Endothelial cell of umbilical vein (primary cell): ENCODE measurements around the gene ADAMTS17. TPM values are rescaled to one million over a fixed set of nuclear protein-coding genes. Genes with fewer than 3 reads are reported as not detected.

ENCODE experiments used
- BruUV-seq: library from RNA; stranded (reverse); fragments of 400-500 nt; replicated peaks from 2 replicates; lab custom pipeline; 2021; lab: Mats Ljungman, UMichigan
- CTCF ChIA-PET: fragments of 300-600, 350-600 bp; sonication (Branson Sonifier 250); formaldehyde crosslinking; loops from one replicate; lab custom pipeline; 2021; ENCODE audit warnings: antibody characterized with exemption, inconsistent platforms; lab: Charles Lee
- POLR2A ChIA-PET: fragments of 300-600, 350-600 bp; sonication (Branson Sonifier 250); formaldehyde crosslinking; loops from one replicate; lab custom pipeline; 2021; ENCODE audit warnings: antibody characterized with exemption, inconsistent platforms; lab: Charles Lee
- DNase-seq: peaks from one replicate; pipeline ENCODE4 v3.0.0-alpha.2; 2011; ENCODE audit warnings: low read depth, low spot score
- FAIRE-seq: peaks from 2 replicates; lab custom pipeline; 2011; peaks lifted over from hg19 to GRCh38; lab: Jason Lieb, UNC
- H2AFZ ChIP-seq: 2 replicates; pipeline ENCODE4 v1.6.0; 2012; ENCODE audit warnings: low read depth, low read length, control low read depth, inconsistent platforms
- H3K27ac ChIP-seq: 2 replicates; pipeline ENCODE4 v1.5.1; 2011; ENCODE audit warnings: low read depth, mild to moderate bottlenecking, control low read depth, low read length, moderate library complexity; ENCODE audit not compliant: insufficient read depth
- H3K27me3 ChIP-seq, 2 experiments: 2 replicates each; pipeline versions ENCODE4 v1.6.0 to v1.6.1; 2011; ENCODE audit warnings: low read length in 2 of 2, mixed read lengths in 1 of 2; ENCODE audit not compliant: control insufficient read depth in 2 of 2, insufficient read depth in 2 of 2
- H3K36me3 ChIP-seq, 2 experiments: 2 replicates in 1 of 2; 3 replicates in 1 of 2; pipeline ENCODE4 v1.5.1; 2011; ENCODE audit warnings: low read length in 2 of 2, mild to moderate bottlenecking in 1 of 2, moderate library complexity in 1 of 2; ENCODE audit not compliant: control insufficient read depth in 2 of 2, insufficient read depth in 2 of 2; ENCODE audit errors: extremely low read depth in 1 of 2
- H3K4me1 ChIP-seq: 3 replicates; pipeline ENCODE4 v1.5.1; 2011; ENCODE audit warnings: mild to moderate bottlenecking, low read length; ENCODE audit not compliant: control insufficient read depth, insufficient read depth; ENCODE audit errors: extremely low read depth
- H3K4me2 ChIP-seq: 2 replicates; pipeline ENCODE4 v1.6.1; 2011; ENCODE audit warnings: low read length, control low read depth, mixed read lengths; ENCODE audit not compliant: insufficient read depth
- H3K4me3 ChIP-seq, 3 experiments: fragments of 200-600 bp in 1 of 3; sonication (generic), shearing (Covaris generic) in 1 of 3; replicated peaks in 1 of 3; 2 replicates each; pipeline ENCODE4 v1.5.1; 2011 to 2016; ENCODE audit warnings: control low read depth in 3 of 3, low read length in 3 of 3, mild to moderate bottlenecking in 2 of 3, inconsistent platforms in 1 of 3, low read depth in 1 of 3, moderate library complexity in 1 of 3; ENCODE audit not compliant: insufficient read depth in 1 of 3
- H3K79me2 ChIP-seq: 2 replicates; pipeline ENCODE4 v1.6.0; 2012; ENCODE audit warnings: low read length, inconsistent platforms; ENCODE audit not compliant: control insufficient read depth, insufficient read depth
- H3K9ac ChIP-seq: replicated peaks from 2 replicates; pipeline ENCODE3; 2011; ENCODE audit warnings: low read length, control low read depth; ENCODE audit not compliant: insufficient read depth; ENCODE audit errors: extremely low read depth
- H3K9me1 ChIP-seq: replicated peaks from 3 replicates; pipeline ENCODE4 v1.6.0; 2011; ENCODE audit warnings: mild to moderate bottlenecking, low read length; ENCODE audit not compliant: control insufficient read depth, insufficient read depth; ENCODE audit errors: extremely low read depth
- H3K9me3 ChIP-seq: replicated peaks from 2 replicates; pipeline ENCODE4 v1.5.1; 2012; ENCODE audit warnings: low read length, inconsistent platforms; ENCODE audit not compliant: control insufficient read depth, insufficient read depth
- H4K20me1 ChIP-seq: replicated peaks from 2 replicates; pipeline ENCODE3; 2011; ENCODE audit warnings: mild to moderate bottlenecking, low read length; ENCODE audit not compliant: control insufficient read depth, insufficient read depth; ENCODE audit errors: extremely low read depth
- CTCF ChIP-seq, 2 donors: IDR thresholded peaks; 1 replicate in 1 of 2; 2 replicates in 1 of 2; pipeline ENCODE4 v1.5.1; 2011; ENCODE audit warnings: low read length in 2 of 2, mild to moderate bottlenecking in 2 of 2, moderate library complexity in 2 of 2, control low read depth in 1 of 2, inconsistent platforms in 1 of 2, low read depth in 1 of 2; ENCODE audit not compliant: insufficient read depth in 1 of 2; ENCODE audit errors: extremely low read depth in 1 of 2
- EZH2 ChIP-seq: IDR thresholded peaks from 2 replicates; pipeline ENCODE4 v1.6.1; 2012; ENCODE audit warnings: borderline replicate concordance, low read depth, mild to moderate bottlenecking, moderate library complexity, low read length, inconsistent platforms; ENCODE audit not compliant: severe bottlenecking
- FOS ChIP-seq: IDR thresholded peaks from 2 replicates; pipeline ENCODE4 v1.6.1; 2011; ENCODE audit warnings: mild to moderate bottlenecking, low read length, moderate library complexity, borderline replicate concordance; ENCODE audit not compliant: insufficient read depth
- GATA2 ChIP-seq: IDR thresholded peaks from 2 replicates; pipeline ENCODE4 v1.7.0; 2011; ENCODE audit warnings: low read depth, mild to moderate bottlenecking, moderate library complexity, mixed read lengths, low read length; ENCODE audit not compliant: insufficient read length, insufficient read depth
- JUN ChIP-seq: IDR thresholded peaks from 2 replicates; pipeline ENCODE4 v1.6.1; 2011; ENCODE audit warnings: borderline replicate concordance, low read depth; ENCODE audit not compliant: insufficient read length, insufficient read depth
- MAX ChIP-seq: IDR thresholded peaks from 2 replicates; pipeline ENCODE4 v1.6.1; 2011; ENCODE audit not compliant: insufficient read depth, insufficient read length
- MYC ChIP-seq: IDR thresholded peaks from one replicate; pipeline ENCODE4 v1.6.1; 2011; ENCODE audit warnings: mild to moderate bottlenecking, low read depth, low read length
- POLR2A ChIP-seq: IDR thresholded peaks from 2 replicates; pipeline ENCODE4 v1.6.1; 2012; ENCODE audit warnings: low read depth, mild to moderate bottlenecking, control low read depth, low read length
- POLR2AphosphoS5 ChIP-seq: IDR thresholded peaks from 2 replicates; pipeline ENCODE4 v1.6.1; 2012; ENCODE audit warnings: low read depth, mild to moderate bottlenecking, control low read depth, low read length, moderate library complexity; ENCODE audit not compliant: insufficient read depth
- dilution Hi-C: fragments of 300-500 bp; cut with MboI; formaldehyde crosslinking; loops from one replicate; pipeline ENCODE4 v1.15.0; 2019; ENCODE audit warnings: low sequenced_read_pairs; ENCODE audit not compliant: extremely low pct_ligation_motif_present
- intact Hi-C: fragments of 100-400 bp; cut with micrococcal nuclease; formaldehyde crosslinking; loops from one replicate; pipeline ENCODE4 v1.10.0; 2022
- polyA plus RNA-seq, 4 experiments: library from polyadenylated mRNA; depleted of rRNA in 3 of 4; stranded (reverse) in 3 of 4; unstranded in 1 of 4; fragments of >200 nt; gene quantifications; 2 replicates each; pipeline versions ENCODE4 v1.2.1 to v1.2.3, GENCODE V29; 2011 to 2012; ENCODE audit warnings: missing spikeins in 1 of 4
- total RNA-seq: library from RNA; stranded (reverse); gene quantifications from 2 replicates; pipeline ENCODE4 v1.2.3, GENCODE V29; 2021

Gene ADAMTS17
- total and polyA plus RNA-seq, 2 donors (not counting 3 experiments of a cell fraction or from before 2014, with no cell fraction given): 0.12 TPM; not detected in 1

- peaks cover 2% of the 10 kb centered on the region for H3K9me3 ChIP-seq
- no peak overlapping the region for H2AFZ ChIP-seq
- no peak overlapping the region for H3K4me3 ChIP-seq
- H3K9me1 ChIP-seq: no peaks in the 10 kb centered on the region
- POLR2A ChIA-PET: no interaction called here
- dilution Hi-C loops: no loop called here
- no peak overlapping the region for H3K4me2 ChIP-seq
- H3K9ac ChIP-seq: no peak overlapping the region
- DNase-seq (no peak), FAIRE-seq (no peak)
- H3K4me1 ChIP-seq: no peaks in the 10 kb centered on the region
- H3K27ac ChIP-seq: no peak overlapping the region
- no peaks in the 10 kb centered on the region for H3K36me3 ChIP-seq
- CTCF ChIA-PET: interaction anchor here (1.4 kb wide), 1 partner anchor 10 kb away, joined by 4 read pairs; no protein-coding TSS in a partner anchor
- no peak for TF ChIP-seq JUN
- no peak for TF ChIP-seq MAX
- no peak for TF ChIP-seq GATA2
- TF ChIP-seq CTCF (IDR thresholded peaks at IDR 0.05; ENCODE audit: extremely low read depth in 1 of 2, insufficient read depth in 1 of 2, low read depth in 1 of 2, low read length in 2 of 2): no peak
- TF ChIP-seq POLR2AphosphoS5: no peak
- no peak for TF ChIP-seq MYC
- no peak for TF ChIP-seq POLR2A
- TF ChIP-seq EZH2: no peak
- TF ChIP-seq FOS: no peak
- H4K20me1 ChIP-seq: no peaks in the 10 kb centered on the region
- no peaks in the 10 kb centered on the region for H3K27me3 ChIP-seq
- H3K79me2 ChIP-seq: no peaks in the 10 kb centered on the region
- intact Hi-C loops: loop anchor here (10.0 kb wide), 1 partner anchor 81 kb away; no protein-coding TSS in a partner anchor
- no TSS peak for BruUV-seq
Measured at GRCh38 chr15:100383302-100384107, 41.7 kb upstream of the ADAMTS17 start.
